HG02798 (cell line): ENCODE data around the gene LACRT.
"Not testable (repeated sequence)": the region's sequence is repeated elsewhere in the genome, so short reads cannot be mapped to it uniquely, and the experiment has no call there.

Source experiments
- ATAC-seq: cut with Tn5 transposase; IDR thresholded peaks from one replicate; pipeline ENCODE4 v1.9.1; 2021; ENCODE audit warnings: mild to moderate bottlenecking; ENCODE audit not compliant: unreplicated experiment, poor library complexity

LACRT gene

DNA sequence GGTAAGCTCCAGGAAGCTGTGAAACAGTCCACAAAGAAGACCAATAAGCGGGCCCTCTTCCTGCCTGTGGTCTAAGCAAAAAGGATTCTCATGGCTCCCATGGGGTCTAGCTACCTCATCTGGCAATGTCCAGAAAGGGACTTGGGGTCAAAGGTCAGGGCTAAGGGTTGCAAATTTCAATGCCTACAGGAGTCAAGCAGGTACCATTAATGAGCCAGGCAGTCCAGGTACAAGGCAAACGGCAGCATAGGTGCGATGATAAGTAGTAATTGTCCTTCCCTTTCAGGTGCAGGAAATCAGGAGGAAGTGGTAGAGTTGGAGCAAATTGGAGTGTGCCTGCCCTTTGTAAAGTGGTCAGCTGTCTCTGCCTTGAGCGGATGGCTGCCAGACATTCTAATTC lies 6.4 kb upstream of the LACRT start:
- no peak for ATAC-seq

DNA sequence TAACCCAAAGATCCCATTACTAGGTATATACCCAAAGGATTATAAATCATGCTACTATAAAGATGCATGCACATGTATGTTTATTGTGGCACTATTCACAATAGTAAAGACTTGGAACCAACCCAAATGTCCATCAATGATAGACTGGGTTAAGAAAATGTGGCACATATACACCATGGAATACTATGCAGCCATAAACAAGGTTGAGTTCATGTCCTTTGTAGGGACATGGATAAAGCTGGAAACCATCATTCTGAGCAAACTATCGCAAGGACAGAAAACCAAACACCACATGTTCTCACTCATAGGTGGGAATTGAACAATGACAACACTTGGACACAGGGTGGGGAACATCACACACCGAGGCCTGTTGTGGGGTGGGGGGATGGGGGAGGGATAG lies 4.4 kb upstream of the LACRT start:
- not testable (repeated sequence) for ATAC-seq

DNA sequence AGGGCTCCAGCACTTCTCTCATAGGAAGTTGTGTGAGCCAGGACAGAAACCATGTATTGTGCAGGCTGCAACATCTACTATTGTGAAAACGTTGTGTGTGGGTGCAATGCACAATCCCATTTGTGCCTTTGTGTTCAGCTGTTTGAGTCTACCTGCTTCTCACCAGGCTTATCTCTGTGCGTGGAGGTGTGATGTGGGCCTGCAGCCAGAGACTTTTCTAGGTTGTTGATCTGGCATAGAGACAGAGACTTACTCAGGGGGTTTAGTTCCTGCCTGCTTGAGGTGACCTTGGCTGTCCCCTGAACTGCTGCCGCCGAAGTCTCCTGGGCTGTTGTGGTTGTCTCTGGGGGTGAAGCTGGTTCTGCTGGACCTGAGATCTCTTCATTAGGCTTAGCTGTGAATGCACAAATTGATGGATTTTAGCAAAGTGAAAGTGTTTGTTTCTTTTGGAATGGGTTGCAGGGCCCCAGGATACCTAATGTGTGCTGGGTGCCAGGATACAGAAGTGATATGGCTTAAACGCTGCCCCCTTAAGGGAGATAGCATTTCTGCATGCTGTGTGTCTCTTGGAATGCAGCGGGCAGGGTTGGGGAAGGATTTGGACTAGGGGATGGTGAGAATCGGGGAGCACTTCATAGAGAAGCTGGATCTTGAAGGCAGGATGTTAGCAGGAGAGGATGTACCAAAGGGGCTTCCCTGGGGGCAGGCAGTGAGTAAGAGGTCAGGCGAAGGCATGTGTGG lies 2.5 kb downstream of the LACRT start:
- ATAC-seq: no peak

DNA sequence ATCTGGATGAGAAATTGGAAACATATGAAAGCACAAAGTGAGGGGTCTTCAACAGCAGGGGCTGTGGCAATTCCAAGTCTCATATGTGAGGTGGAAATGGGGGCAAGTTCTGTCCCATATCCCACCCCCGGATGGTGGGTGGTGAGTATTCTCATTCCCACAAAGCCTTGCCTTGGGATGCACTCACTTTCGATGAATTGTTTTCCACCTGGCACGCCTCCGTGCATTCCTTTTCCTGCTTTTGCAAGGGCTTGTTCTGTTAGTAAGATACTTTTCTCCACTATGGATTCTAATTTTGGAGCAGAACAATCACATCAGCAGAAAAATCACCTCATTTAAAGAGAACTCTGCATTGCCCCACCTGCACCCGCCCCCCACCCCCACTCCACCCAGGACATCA lies 3.1 kb downstream of the LACRT start:
- no peak for ATAC-seq

DNA sequence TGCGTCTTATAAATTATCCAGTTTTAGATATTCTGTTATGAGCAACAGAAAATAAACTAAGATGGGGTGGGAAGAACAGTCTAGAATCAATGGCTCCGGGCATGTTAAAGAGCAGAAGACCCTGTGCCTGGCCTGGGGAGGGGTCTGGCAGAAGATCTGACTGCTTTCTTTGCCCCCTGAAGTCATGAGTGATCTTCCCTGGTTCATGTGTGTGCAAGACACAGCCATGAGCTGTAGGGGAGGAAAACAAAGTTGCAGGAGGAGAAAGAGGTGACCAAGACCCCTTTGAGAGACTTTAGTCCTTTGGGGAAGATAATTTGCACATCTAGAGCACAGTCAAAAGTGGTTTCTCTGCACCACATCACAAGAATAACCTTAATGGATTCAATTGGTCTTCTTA lies 4.8 kb downstream of the LACRT start:
- ATAC-seq: no peak

DNA sequence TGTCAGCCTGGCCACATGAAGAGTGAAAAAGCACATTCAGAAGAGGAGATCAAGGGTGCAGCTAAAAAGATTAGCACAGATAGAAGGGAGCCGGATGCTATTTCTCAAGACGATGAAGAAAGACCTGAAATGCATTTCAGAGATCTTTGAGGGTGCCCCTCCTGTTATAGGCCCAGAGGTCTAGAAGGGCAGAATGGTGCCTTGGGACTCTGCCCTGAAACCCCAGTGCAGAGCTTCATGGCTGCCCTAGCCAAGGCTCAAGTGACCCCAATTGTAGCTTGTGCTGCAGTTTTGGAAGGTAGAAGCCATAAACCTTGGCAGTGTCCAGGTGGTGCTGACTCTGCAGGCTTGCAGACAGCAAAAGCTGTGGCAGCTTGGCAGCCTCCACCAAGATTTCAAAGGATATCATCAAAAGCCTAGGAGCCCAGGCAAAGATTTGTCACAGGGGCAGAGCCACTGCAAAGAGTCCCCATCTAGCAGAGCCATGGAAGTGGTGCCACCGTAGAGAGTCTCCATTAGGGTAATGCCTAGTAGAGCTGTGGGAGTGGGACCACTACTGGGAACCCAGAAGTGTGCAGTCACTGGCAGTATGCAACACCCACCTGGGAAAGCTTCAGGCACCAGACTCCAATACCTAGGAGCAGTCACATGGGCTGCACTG lies 6.4 kb downstream of the LACRT start:
- no peak for ATAC-seq

DNA sequence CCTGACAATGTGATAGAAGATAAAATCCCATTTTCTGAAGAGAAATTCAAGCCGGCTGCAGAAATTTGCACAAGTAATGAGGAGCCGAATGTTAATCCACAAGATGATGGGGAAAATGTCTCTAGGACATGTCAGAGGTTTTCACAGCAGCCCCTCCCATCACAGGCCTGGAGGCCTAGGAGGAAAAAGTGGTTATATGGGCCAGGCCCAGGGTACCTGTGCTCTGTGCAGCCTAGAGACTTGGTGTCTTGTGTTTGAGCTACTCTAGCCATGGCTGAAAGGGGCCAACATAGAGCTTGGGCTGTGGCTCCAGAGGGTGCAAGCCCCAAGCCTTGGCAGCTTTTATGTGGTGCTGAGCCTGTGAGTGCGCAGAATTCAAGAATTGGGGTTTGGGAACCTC lies 7.4 kb downstream of the LACRT start:
- ATAC-seq: no peak

DNA sequence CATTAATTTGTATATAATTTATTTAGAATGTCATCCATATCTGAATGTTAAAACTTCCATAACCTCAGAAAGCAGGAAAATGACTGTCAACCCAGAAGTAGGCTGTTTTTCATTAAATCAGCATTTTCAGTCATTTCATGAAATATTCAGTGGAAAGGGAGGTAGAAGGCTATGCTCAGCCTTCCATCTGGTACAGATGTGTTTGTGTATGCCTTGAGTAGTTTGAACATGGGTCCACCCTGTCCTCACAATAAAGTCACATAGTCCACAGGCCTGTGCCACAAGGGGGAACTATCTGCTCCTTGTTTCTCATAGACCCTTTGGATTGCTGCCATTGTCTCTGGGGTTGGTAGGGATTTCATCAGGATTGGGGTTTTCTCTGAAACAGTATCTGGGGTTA lies 9.1 kb downstream of the LACRT start:
- no peak for ATAC-seq

DNA sequence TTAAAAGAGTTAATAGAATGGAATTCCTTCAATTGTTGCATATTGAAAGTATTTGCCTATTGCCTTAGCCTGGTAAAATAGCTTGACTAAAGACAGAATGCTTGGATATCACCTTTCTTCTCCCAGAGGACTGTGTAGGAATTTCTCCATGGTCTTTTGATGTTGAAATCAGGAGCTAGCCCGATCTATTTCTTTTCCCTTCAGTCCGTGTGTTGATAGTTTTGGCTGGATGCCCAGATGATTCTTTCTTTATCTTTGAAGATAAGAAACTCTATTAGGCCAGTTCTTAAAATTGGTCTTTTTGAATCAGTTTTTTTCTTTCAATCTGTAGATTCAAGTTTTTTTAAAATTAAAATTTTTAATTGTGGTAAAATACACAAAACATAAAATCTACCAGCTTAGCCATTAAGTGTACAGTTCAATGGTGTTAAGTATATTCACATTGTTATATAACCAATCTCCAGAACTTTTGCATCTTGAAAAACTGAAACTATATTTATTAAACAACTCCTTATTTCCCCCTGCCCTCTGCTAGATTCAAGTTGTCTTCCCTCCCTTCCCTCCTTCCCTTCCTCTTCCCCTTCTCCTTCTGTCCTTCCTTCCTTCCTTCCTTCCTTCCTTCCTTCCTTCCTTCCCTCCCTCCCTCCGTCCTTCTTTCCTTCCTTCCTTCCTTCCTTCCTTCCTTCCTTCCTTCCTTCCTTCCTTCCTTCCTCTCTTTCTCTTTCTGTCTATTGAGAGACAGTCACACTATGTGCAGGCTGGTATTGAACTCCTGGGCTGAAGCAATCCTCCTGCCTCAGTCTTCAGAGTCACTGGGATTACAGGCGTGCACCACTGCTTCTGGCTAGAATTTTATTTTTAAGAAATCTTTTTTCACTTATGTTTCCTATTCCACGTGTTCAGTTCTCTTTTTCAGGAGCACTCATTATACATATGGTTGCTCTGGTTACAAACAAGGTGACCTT lies 10.1 kb downstream of the LACRT start:
- ATAC-seq: no peak

DNA sequence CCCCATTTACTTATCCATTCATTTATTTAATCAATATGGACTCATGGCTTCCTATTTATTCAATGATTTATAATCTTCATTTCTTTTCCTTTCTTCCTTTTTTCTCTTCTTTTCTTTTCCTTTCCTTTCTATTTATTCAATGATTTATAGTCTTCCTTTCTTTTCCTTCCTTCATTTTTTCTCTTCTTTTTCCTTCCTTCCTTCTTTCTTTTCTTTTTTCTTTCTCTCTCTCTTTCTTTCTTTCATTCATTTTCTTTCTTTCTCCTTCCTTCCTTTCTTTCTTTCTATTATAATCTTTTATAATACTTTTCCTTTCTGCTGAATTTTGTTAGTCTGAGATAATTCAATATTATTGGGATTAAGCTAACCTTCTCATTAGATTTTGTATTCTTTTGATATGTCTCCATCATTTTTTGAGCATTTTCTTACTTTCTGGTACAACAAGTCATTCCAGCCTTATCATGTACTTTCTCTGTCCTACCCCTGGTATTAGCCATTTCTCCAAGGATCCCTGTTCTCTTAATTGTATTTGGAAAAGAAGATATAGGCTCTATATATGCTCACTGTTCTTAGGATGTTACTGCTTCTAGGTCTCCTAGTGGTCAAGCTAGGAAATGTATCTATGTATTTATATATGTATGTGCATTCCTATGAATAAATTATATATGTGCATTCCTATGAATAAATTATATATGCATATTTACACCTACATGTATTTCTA lies 12.1 kb downstream of the LACRT start:
- no peak for ATAC-seq

DNA sequence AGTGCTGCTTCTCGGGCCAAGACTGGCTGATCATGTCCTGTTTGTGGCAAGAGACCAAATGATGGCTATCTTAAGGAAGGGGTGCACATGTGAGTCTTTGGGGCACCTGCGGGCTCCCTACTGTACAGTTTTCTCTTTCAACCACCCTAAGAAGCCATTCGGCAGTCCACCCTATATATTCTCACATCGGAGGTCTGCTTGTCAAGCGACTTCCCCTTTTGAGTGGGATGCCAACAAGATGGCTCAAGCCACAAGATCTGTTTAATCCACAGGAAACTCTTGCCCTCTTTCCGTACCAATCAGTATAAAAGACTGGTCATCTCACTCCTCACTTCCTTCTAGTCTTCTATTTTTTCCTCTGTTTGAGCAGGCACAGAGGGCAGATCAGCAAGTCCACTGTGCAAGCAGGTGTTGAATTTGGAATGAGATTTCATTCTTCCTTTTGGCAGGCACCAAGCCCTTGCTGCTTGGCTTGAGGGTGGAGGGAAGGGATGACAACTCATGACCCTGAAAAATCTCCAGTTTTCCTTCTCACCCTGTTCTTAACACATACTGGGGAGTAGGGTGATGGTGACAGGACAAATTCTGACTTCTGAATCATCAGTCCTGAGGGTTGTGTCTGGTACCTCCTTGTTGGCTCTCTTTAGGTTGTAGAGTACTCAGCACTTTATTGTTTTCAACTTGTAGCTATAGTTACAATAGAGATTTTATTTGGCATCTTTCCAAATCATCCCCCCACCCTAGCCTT lies 17.6 kb downstream of the LACRT start:
- ATAC-seq: no peak

DNA sequence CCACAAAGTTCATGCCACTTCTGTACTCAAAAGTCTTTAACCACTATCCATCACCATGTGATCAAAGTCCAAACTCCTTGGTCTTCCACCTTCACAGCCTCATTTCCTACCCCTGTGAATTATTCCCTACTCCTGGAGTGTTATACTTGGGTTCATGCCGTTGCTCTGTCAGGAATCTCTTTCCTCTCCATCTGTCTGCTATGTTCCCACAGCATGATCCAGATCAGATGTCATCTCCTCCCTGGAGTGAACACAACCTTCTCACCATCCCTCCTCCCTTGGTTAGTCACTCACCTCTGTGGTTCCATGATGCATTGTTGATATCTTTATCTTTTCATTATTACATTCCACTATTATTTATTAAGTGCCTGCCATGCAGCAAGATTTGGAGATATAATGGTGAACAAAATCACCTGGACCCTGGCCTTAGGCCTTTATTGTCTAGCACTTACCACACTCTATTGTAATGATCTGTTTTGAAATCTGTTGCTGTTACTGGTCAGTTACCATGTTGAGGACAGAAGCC lies 22.4 kb downstream of the LACRT start:
- no peak for ATAC-seq

DNA sequence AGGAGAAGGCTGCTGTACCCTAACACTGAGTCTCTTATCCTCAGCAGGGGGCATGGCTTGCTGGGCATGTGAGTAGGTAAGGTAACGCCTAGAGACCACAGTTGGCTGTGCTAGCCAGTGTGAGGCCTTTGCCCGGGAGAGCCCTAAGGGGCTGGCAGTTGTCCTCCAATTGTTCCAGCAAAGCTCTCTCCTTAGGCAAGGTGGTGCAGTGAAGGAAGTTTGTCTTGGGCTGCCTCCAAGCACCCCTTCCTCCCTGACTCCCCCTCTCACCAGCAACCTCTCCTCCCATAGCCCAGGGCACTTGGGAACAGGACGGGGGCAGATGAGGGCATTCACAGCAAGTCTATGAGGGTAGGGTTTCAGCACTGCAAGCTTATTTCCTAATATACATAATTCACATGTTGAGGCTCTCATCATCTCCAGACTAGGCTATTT lies 23.0 kb downstream of the LACRT start:
- ATAC-seq: no peak

DNA sequence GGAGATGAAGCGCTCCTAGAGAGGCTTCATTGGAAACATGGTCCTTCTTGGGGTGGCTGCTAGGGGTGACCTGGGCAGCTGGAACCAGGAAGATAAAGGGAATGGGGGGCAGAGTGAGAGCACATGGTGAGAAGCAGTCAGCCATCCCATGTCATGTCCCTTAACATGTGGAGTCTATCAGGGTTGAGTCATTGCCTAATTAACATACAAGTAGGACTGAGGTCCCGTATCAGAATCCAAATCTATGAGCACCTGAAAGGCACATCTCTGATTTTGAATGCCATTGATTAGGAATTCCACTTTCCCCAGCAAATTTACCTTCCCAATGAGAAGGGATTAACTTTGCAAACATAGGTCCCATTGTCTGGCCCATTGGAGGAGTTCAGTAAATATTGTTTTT lies 25.9 kb downstream of the LACRT start:
- no peak for ATAC-seq

DNA sequence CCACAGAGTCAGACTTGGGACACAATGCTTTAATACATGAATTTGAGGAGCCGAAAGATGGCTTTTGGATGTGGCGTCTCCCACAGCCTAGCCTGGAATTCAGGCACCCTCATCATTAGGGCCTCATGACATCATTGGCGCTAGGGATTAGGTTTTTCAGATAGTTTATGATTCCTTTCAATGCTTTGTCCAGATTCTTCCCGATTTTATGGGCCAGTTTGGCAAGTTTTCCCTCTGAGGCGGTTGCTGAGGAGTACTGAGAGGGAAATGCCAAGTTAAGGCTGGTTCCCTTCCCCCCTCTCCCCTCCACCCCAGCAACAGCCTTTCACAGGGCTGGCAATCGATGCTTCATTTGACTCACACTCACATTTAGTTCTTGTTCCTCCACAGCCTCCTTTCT lies 26.5 kb downstream of the LACRT start:
- no peak for ATAC-seq

DNA sequence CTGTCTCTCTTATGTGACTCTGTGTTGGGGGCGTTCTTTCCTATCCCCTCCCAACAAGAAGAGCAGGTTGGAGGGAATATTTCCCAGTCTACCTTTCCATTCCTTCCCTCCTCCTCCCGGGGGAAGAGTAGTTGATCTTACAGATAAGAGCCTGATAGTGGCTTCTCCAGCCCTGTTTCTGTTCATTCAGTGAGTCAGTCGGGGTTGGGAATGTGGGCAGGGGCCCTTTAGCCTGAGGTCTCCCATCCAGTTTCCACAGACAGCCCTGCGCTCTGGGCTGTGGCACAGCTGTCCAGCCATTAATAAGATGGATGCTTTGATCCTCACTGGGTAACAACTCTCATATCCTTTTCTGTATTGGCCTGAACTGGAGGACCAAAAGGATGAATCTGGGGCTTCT lies 28.1 kb downstream of the LACRT start:
- ATAC-seq: no peak

DNA sequence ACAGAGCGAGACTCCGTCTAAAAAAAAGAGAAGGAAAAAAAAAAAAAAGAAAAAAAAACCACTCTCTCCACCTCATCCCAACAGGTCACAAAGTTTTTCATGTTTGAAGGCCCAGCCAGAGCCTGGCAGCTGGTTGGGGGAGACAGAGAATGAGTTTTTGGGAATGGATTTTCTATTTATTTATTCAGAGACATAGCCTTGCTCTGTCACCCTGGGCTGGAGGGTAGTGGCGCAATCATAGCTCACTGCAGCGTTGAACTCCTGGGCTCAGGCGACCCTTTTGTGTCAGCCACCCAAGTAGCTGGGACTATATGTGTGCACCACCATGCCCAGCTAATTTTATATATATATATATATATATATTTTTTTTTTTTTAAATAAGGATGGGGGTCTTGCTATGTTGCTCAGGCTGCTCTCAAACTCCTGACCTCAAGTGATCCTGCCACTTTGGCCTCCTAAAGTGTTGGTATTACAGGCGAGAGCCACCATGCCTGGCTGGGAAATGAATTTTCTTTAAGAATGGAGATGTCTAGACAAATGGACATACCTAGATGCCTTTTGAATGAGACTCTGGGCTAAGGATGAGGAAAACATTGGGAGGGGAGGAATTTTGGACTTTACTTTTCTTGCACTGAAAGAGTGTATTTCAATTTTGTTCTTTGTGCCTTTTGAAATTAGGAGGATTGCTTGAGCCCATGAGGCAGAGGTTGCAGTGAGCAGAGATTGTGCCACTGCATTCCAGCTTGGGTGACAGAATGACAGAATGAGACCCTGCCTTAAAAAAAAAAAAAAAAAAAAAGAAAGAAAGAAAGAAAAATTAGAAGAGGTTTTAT lies 29.3 kb downstream of the LACRT start:
- no peak for ATAC-seq

DNA sequence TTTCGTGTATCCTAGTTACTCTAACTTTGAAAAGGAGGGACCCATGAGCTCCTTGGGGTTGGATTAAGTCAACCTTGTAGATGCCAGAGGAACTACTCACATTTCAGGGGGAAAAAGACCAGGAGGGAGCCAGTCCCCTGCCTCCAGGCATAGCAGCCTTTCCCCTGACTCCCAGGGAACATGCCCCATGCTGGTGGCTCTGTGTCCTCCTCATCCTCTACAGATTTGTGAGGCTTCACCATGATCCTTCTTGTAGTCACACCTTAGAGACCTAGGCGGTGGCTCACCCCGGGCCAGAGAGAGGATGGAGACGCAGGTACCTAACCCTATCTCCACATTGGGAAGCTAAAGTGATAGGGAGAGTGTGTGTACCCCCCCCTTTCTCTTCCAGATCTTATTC lies 30.3 kb downstream of the LACRT start:
- ATAC-seq: no peak

DNA sequence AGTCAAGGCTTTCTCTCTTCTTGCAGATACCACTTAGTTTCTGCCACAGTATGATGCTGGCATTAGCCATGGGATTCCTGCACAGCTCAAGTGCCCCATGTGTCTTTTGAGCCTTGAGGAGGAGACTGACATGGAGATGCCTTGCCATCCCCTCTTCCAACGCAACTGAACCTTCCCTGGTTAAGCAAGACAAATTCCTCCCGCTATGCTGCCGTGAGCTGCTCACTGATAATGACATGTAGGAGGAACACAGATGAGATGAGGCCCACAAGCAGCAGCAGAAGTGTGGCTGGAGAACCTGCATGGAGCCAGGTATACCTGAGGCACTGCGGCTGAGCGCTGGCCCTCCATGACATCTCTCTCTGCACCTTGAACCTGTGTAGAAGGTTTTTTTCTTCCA lies 30.8 kb downstream of the LACRT start:
- no peak for ATAC-seq
